CD4-positive, alpha-beta memory T cell (primary cell): ENCODE data around the gene OR6Q1. TPM values are rescaled to one million over a fixed set of nuclear protein-coding genes. Genes with fewer than 3 reads are reported as not detected.

Experiments
- CTCF ChIA-PET: fragments of 350-600 bp; sonication (Branson Sonifier 250); formaldehyde crosslinking; loops from one replicate; lab custom pipeline; 2021; ENCODE audit warnings: inconsistent platforms; ENCODE audit not compliant: partially characterized antibody; lab: Charles Lee
- POLR2A ChIA-PET: fragments of 350-600 bp; sonication (Branson Sonifier 250); formaldehyde crosslinking; loops from one replicate; lab custom pipeline; 2021; ENCODE audit not compliant: partially characterized antibody; lab: Charles Lee
- DNase-seq, 5 donors: peaks; one replicate each; pipeline versions ENCODE4 v3.0.0 to v3.0.0-alpha.2; 2020 to 2022; ENCODE audit warnings: mixed read lengths in 1 of 5
- H3K27ac ChIP-seq: one replicate; pipeline ENCODE4 v1.7.0; 2013; ENCODE audit warnings: low read depth, low read length
- H3K27me3 ChIP-seq: 2 replicates; pipeline ENCODE4 v1.7.0; 2013; ENCODE audit warnings: mild to moderate bottlenecking, low read length, moderate library complexity; ENCODE audit not compliant: insufficient read depth
- H3K36me3 ChIP-seq: 2 replicates; pipeline ENCODE4 v1.7.0; 2013; ENCODE audit warnings: mild to moderate bottlenecking, low read length, moderate library complexity; ENCODE audit not compliant: insufficient read depth
- H3K4me1 ChIP-seq: 2 replicates; pipeline ENCODE4 v1.7.0; 2013; ENCODE audit warnings: mild to moderate bottlenecking, low read length, moderate library complexity; ENCODE audit not compliant: insufficient read depth
- H3K4me3 ChIP-seq, 2 donors: one replicate each; pipeline ENCODE4 v1.7.0; 2013; ENCODE audit warnings: low read length in 2 of 2, mild to moderate bottlenecking in 1 of 2
- H3K9me3 ChIP-seq, 2 donors: one replicate each; pipeline ENCODE4 v1.7.0; 2013; ENCODE audit warnings: low read length in 2 of 2, control low read depth in 1 of 2; ENCODE audit not compliant: control insufficient read depth in 1 of 2
- H3K27ac Mint-ChIP-seq, 7 donors: one replicate each; pipeline ENCODE4 v1.8.0; 2020 to 2021; ENCODE audit warnings: mixed read lengths in 7 of 7, mild to moderate bottlenecking in 6 of 7, inconsistent platforms in 3 of 7, moderate library complexity in 3 of 7
- H3K27me3 Mint-ChIP-seq, 2 donors: one replicate each; pipeline ENCODE4 v1.8.0; 2020 to 2021; ENCODE audit warnings: mixed read lengths in 2 of 2
- H3K36me3 Mint-ChIP-seq, 2 donors: one replicate each; pipeline ENCODE4 v1.8.0; 2020 to 2021; ENCODE audit warnings: mixed read lengths in 2 of 2, inconsistent platforms in 1 of 2, mild to moderate bottlenecking in 1 of 2
- H3K4me1 Mint-ChIP-seq, 4 donors: one replicate each; pipeline ENCODE4 v1.8.0; 2020 to 2021; ENCODE audit warnings: mixed read lengths in 4 of 4, mild to moderate bottlenecking in 1 of 4
- H3K4me3 Mint-ChIP-seq, 8 donors: one replicate each; pipeline ENCODE4 v1.8.0; 2020 to 2021; ENCODE audit warnings: mixed read lengths in 8 of 8, mild to moderate bottlenecking in 7 of 8, moderate library complexity in 6 of 8, inconsistent platforms in 3 of 8
- H3K9me3 Mint-ChIP-seq, 8 donors: one replicate each; pipeline ENCODE4 v1.8.0; 2020 to 2021; ENCODE audit warnings: mixed read lengths in 8 of 8, mild to moderate bottlenecking in 5 of 8, inconsistent platforms in 3 of 8, moderate library complexity in 1 of 8
- intact Hi-C: fragments of 100-400 bp; cut with micrococcal nuclease; formaldehyde crosslinking; loops from one replicate; pipeline ENCODE4 v1.15.1; 2023
- polyA plus RNA-seq, 2 donors: library from polyadenylated mRNA; unstranded; fragments of 300-500 nt; fragmentation: Illumina TruSeq; gene quantifications; one replicate each; pipeline ENCODE4 v1.2.3, GENCODE V29; 2021
- total RNA-seq, 2 experiments: library from RNA; stranded (reverse); gene quantifications; one replicate each; pipeline ENCODE4 v1.2.3, GENCODE V29; 2021

OR6Q1 gene
- total and polyA plus RNA-seq, 4 experiments from 2014 or later = not detected

GRCh38 chr11:58067685-58068084 is 36.9 kb downstream of the OR6Q1 start:
- H3K27me3 Mint-ChIP-seq = peaks cover 1 to 4% of the 10 kb centered on the region in 2 donors
- H3K4me1 Mint-ChIP-seq = no peaks in the 10 kb centered on the region
- Histone ChIP-seq H3K4me1 (no peaks in the 10 kb centered on the region), H3K27me3 (no peaks in the 10 kb centered on the region), H3K36me3 (no peaks in the 10 kb centered on the region), H3K4me3 (no peak overlapping the region), H3K27ac (no peak overlapping the region), H3K9me3 (no peaks in the 10 kb centered on the region)
- no peak for DNase-seq
- no peaks in the 10 kb centered on the region for H3K36me3 Mint-ChIP-seq
- H3K27ac Mint-ChIP-seq = no peak overlapping the region
- ChIA-PET CTCF (no interaction called here), POLR2A (no interaction called here)
- no peak overlapping the region for H3K4me3 Mint-ChIP-seq
- intact Hi-C loops = no loop called here
- H3K9me3 Mint-ChIP-seq = no peaks in the 10 kb centered on the region

- no peaks in the 10 kb centered on the region for H3K36me3 Mint-ChIP-seq
- H3K27ac Mint-ChIP-seq = no peak overlapping the region
- peaks cover 1 to 2% of the 10 kb centered on the region in 2 donors for H3K27me3 Mint-ChIP-seq
- ChIA-PET POLR2A (no interaction called here), CTCF (no interaction called here)
- H3K36me3 ChIP-seq = no peaks in the 10 kb centered on the region
- no peak overlapping the region for H3K4me3 Mint-ChIP-seq
- no peaks in the 10 kb centered on the region for H3K4me1 Mint-ChIP-seq
- H3K27ac ChIP-seq = no peak overlapping the region
- no peaks in the 10 kb centered on the region for H3K27me3 ChIP-seq
- H3K4me1 ChIP-seq = no peaks in the 10 kb centered on the region
- H3K4me3 ChIP-seq = no peak overlapping the region
- peaks cover 0 to under 1% (median 0%) of the 10 kb centered on the region in 8 donors for H3K9me3 Mint-ChIP-seq
- intact Hi-C loops = no loop called here
- no peak for DNase-seq
- no peaks in the 10 kb centered on the region for H3K9me3 ChIP-seq
Observed at GRCh38 chr11:58068655-58069054, 37.9 kb downstream of the OR6Q1 start.

DNA sequence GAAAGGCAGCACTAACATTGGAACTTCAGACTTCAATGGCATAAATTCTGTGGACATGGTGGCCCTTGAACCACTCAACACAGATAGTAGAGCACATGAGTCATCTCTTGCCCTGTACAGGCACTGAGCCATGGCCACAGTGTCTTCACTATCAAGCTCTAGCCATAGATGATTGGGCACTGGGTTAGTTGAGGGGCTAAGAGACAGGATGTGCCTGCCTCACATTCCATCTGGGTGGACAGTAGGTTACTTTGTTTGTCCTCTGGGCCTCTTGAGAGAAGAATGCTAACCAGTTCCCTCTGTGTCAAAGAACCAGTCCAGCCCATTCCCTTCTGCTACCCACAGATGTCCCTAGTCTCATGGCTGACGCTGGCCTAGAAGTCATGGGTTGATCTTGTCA is 39.8 kb downstream of the OR6Q1 start:
- intact Hi-C loops = no loop called here

DNA sequence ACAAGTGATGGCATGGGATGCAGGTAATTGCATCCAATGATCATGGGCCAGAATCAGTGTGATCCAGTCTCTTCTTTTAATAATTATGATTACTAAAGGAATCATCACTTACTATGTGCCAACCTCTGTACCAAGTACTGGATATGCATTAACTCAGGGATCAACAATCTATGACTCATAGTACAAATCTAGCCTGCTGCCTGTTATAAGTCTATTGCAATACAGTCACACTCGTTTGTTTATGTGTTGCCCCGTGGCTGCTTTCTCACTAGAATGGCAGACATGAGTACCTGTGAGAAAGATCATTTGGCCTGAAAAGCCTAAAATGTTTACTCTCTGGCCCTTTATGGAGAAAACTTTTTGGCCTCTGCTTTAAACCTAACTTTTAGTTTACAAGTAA is 45.0 kb downstream of the OR6Q1 start:
- Histone ChIP-seq H3K9me3 (no peaks in the 10 kb centered on the region), H3K27ac (no peak overlapping the region), H3K4me1 (no peaks in the 10 kb centered on the region), H3K36me3 (no peaks in the 10 kb centered on the region), H3K27me3 (no peaks in the 10 kb centered on the region), H3K4me3 (no peak overlapping the region)
- ChIA-PET CTCF (no interaction called here), POLR2A (no interaction called here)
- no peak overlapping the region for H3K4me3 Mint-ChIP-seq
- H3K4me1 Mint-ChIP-seq = no peaks in the 10 kb centered on the region
- peaks cover 0 to 5% (median 3%) of the 10 kb centered on the region in 8 donors for H3K9me3 Mint-ChIP-seq
- no peak overlapping the region for H3K27ac Mint-ChIP-seq
- DNase-seq = no peak
- peaks cover 0 to 3% of the 10 kb centered on the region in 2 donors for H3K27me3 Mint-ChIP-seq
- intact Hi-C loops = no loop called here
- H3K36me3 Mint-ChIP-seq = no peaks in the 10 kb centered on the region

More for the DNA sequence above, 39.8 kb downstream of the OR6Q1 start:
- H3K27ac ChIP-seq = no peak overlapping the region
- Mint-ChIP-seq H3K4me1 (no peaks in the 10 kb centered on the region), H3K9me3 (peaks cover 0 to 5% (median under 1%) of the 10 kb centered on the region in 8 donors), H3K27ac (no peak overlapping the region), H3K27me3 (no peaks in the 10 kb centered on the region), H3K4me3 (no peak overlapping the region), H3K36me3 (no peaks in the 10 kb centered on the region)
- no peak overlapping the region for H3K4me3 ChIP-seq
- no peak for DNase-seq
- H3K9me3 ChIP-seq = no peaks in the 10 kb centered on the region
- no peaks in the 10 kb centered on the region for H3K4me1 ChIP-seq
- no peaks in the 10 kb centered on the region for H3K27me3 ChIP-seq
- CTCF ChIA-PET = no interaction called here
- H3K36me3 ChIP-seq = no peaks in the 10 kb centered on the region
- POLR2A ChIA-PET = no interaction called here

Other genes starting within 250 kb of the OR6Q1 start
- gene OR9Q1, start 7.1 kb upstream of the OR6Q1 start, total RNA-seq = not detected
- gene OR9Q1, start 7.1 kb upstream of the OR6Q1 start, polyA plus RNA-seq = not detected
- not detected for gene OR9I1, start 94.6 kb downstream of the OR6Q1 start, total RNA-seq
- not detected for gene OR9I1, start 94.6 kb downstream of the OR6Q1 start, polyA plus RNA-seq
- not detected for gene OR9Q2, start 158.1 kb downstream of the OR6Q1 start, total RNA-seq
- not detected for gene OR9Q2, start 158.1 kb downstream of the OR6Q1 start, polyA plus RNA-seq
- gene OR1S2, start 173.2 kb downstream of the OR6Q1 start, total RNA-seq = not detected
- not detected for gene OR1S2, start 173.2 kb downstream of the OR6Q1 start, polyA plus RNA-seq
- gene OR1S1, start 181.8 kb downstream of the OR6Q1 start, total RNA-seq = not detected
- gene OR1S1, start 181.8 kb downstream of the OR6Q1 start, polyA plus RNA-seq = not detected
- gene OR10Q1, start 198.0 kb downstream of the OR6Q1 start, total RNA-seq = not detected
- gene OR10Q1, start 198.0 kb downstream of the OR6Q1 start, polyA plus RNA-seq = not detected
- gene OR10W1, start 237.3 kb downstream of the OR6Q1 start, total RNA-seq = not detected
- gene OR10W1, start 237.3 kb downstream of the OR6Q1 start, polyA plus RNA-seq = not detected